IPS DF 4.7 (cell line): ENCODE data around the gene SLC13A4.
"Not testable (repeated sequence)": the region's sequence is repeated elsewhere in the genome, so short reads cannot be mapped to it uniquely, and the experiment has no call there.

Source experiments
- DNase-seq: peaks from one replicate; pipeline ENCODE4 v3.0.0-alpha.2; 2013; ENCODE audit warnings: low spot score; ENCODE audit errors: extremely low read depth

Gene SLC13A4

GRCh38 chr7:135748770-135749169 lies 20.8 kb upstream of the SLC13A4 start, which contains the start of gene FAM180A:
Gene FAM180A (minus strand): TSS chr7:135748813. CDS start chr7:135748580, 233 bp downstream.
- DNase-seq, result no peak

- no peak for DNase-seq
Measured at GRCh38 chr7:135747366-135747765, 19.4 kb upstream of the SLC13A4 start.

- DNase-seq, result no peak
Measured at GRCh38 chr7:135745703-135746312, 17.8 kb upstream of the SLC13A4 start.

- no peak for DNase-seq
Measured at GRCh38 chr7:135744938-135745702, 17.1 kb upstream of the SLC13A4 start.

GRCh38 chr7:135743907-135744731 lies 16.1 kb upstream of the SLC13A4 start:
- DNase-seq, result no peak

GRCh38 chr7:135742371-135742770 lies 14.4 kb upstream of the SLC13A4 start:
- DNase-seq, result no peak

- DNase-seq, result no peak
Measured at GRCh38 chr7:135741905-135742304, 13.9 kb upstream of the SLC13A4 start.

GRCh38 chr7:135740889-135741288 lies 12.9 kb upstream of the SLC13A4 start:
- DNase-seq, result no peak

- DNase-seq, result not testable (repeated sequence)
Measured at GRCh38 chr7:135737306-135737647, 9.3 kb upstream of the SLC13A4 start.

- DNase-seq, result no peak
Measured at GRCh38 chr7:135736586-135737305, 8.8 kb upstream of the SLC13A4 start.

GRCh38 chr7:135734343-135734689 lies 6.3 kb upstream of the SLC13A4 start:
- no peak for DNase-seq

- no peak for DNase-seq
Measured at GRCh38 chr7:135733603-135734342, 5.8 kb upstream of the SLC13A4 start.

- DNase-seq, result no peak
Measured at GRCh38 chr7:135731131-135731530, 3.1 kb upstream of the SLC13A4 start.

GRCh38 chr7:135729230-135729629 lies 1.2 kb upstream of the SLC13A4 start:
- no peak for DNase-seq

- DNase-seq, result no peak
Measured at GRCh38 chr7:135726911-135727673, 894 bp downstream of the SLC13A4 start.

GRCh38 chr7:135726276-135726788 lies 1.7 kb downstream of the SLC13A4 start:
- no peak for DNase-seq

- no peak for DNase-seq
Measured at GRCh38 chr7:135723411-135723810, 4.6 kb downstream of the SLC13A4 start.

GRCh38 chr7:135721198-135721820 lies 6.7 kb downstream of the SLC13A4 start:
- DNase-seq, result no peak

GRCh38 chr7:135719688-135720087 lies 8.3 kb downstream of the SLC13A4 start:
- no peak for DNase-seq
